CD4-positive, alpha-beta T cell treated with Interleukin-17A for 4 hours (primary cell): Measurements from ENCODE around the gene HSD17B1.
A peak's percentile ranks its signal among the peaks of the same experiment; 100 is the strongest.
"Not testable (repeated sequence)": the region's sequence is repeated elsewhere in the genome, so short reads cannot be mapped to it uniquely, and the experiment has no call there.

Experiments
- DNase-seq: peaks from one replicate; pipeline ENCODE4 v3.0.0-alpha.2; 2020; ENCODE audit warnings: mixed read lengths

The HSD17B1 gene

GRCh38 chr17:42526031-42526444 is 26.7 kb upstream of the HSD17B1 start:
- no peak for DNase-seq

DNA sequence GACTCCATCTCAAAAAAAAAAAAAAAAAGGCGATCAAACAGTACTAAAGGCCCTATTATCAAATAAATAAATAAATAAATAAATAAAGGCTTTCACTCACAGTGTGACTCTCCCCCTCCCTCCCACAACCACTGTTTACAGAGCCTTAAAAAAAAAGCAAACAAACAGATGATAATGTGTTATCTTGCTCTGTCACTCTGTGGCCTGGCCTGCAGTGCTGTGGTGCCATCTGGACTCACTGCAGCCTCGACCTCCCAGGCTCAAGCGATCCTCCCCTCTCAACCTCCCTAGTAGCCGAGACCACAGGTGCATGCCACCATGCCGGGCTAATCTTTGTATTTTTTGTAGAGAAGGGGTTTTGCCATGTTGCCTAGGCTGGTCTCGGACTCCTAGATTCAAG is 24.8 kb upstream of the HSD17B1 start:
- no peak for DNase-seq

DNA sequence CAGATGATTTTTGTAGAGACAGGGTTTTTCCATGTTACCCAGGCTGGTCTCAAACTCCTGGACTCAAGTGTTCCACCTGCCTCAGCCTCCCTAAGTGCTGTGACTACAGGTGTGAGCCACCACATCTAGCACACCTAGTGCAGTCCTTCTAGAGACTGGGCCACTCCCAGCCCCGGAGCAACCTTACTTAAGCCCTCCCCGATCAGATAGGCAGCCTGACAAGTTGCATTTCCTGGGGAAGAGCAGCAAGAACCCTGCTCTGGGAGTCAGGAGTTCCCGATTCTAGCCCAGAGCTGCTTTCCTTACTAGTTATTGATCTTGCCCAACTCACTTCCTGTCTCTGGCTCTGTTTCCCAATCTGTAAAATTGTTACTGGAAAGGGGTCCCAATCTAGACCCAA is 23.7 kb upstream of the HSD17B1 start:
- DNase-seq = no peak

DNA sequence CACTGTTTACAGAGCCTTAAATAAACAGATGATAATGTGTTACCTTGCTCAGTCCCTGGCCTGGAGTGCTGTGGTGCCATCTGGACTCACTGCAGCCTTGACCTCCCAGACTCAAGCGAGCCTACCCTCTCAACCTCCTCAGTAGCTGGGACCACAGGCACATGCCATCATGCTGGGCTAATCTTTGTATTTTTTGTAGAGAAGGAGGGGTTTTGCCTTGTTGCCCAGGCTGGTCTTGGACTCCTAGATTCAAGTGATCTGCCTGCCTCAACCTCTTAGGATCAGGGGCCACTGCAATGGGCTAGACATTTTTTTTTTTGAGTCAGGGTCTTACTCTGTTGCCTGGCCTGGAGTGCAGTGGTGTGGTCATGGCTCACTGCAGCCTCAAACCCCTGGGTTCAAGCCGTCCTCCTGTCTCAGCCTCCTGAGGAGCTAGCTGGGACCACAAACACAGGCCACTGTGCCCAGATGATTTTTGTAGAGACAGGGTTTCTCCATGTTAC is 21.7 kb upstream of the HSD17B1 start:
- no peak for DNase-seq

GRCh38 chr17:42531455-42532354 is 21.0 kb upstream of the HSD17B1 start:
- DNase-seq = peak; percentile 73

DNA sequence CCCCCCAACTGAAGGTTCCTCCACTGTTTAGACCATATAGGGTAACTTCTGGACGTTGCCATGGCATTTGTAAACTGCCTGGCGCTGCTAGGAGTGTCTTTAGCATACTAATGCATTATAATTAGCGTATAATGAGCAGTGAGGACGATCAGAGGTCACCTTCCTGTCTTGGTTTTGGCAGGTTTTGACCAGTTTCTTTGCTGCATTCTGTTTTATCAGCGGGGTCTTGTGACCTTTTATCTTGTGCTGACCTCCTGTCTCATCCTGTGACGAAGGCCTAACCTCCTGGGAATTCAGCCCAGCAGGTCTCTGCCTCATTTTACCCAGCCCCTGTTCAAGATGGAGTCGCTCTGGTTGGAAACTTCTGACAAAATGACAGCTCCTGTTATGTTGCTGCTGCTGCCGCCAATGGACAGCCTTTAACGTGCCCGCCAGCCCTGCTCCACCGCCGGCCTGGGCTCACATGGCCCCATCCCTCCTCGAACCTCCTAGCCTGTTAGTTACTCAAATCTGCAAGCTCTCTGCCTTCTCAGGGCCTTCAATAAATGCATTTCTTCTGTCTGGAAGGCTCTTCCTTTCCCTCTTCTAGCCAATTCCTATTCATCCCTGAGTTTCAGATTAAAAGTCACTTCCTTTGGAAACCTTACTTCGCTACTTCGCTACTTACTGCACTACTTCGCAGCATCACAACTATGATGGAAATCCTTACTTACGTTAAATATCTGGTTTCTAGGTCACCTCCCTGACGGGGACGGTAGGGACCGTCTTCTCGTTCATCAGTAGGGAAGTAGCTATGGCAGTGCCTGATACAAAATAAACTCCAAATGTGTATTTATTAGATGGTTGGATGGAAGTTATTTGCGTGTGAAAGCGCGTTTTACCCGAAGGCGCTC is 17.3 kb upstream of the HSD17B1 start:
- no peak for DNase-seq

DNA sequence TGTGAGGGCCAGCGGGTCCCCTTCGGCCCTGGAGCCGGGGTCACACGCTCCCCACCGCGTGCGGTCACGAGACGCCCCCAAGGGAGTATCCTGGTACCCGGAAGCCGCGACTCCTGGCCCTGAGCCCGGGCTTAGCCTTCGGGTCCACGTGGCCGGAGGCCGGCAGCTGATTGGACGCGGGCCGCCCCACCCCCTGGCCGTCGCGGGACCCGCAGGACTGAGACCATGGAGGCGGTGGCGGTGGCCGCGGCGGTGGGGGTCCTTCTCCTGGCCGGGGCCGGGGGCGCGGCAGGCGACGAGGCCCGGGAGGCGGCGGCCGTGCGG is 16.7 kb upstream of the HSD17B1 start, which contains the start of gene NAGLU:
Gene NAGLU (plus strand): TSS at position 194 of the 324 bp plus-strand sequence. CDS start 32 bp downstream, at position 226.
- peak; percentile 86 for DNase-seq

DNA sequence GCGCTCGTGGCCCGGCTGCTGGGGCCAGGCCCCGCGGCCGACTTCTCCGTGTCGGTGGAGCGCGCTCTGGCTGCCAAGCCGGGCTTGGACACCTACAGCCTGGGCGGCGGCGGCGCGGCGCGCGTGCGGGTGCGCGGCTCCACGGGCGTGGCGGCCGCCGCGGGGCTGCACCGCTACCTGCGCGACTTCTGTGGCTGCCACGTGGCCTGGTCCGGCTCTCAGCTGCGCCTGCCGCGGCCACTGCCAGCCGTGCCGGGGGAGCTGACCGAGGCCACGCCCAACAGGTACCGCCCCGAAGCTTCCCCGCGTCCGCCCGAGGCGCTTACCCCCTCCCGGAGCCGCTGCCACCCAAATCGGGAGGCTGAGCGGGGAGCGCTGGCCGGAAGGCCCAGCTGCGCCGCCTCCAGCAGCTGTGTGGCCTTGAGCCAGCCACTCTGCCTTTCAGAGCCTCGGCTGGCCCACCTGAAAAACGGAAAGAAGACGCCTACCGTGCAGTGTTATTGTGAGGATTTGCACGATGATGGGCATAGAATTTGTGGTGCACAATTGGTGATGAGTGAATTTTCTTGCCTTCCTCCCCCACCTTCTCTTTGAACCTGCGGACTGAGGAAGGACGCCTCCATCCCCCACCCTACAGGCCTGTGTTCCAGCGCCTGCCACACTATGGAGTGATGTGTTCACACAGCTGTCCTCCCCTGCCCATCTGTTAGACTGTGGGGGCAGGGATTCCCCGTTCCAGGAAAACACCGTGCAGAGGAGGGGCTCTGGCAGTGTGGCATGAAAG is 16.2 kb upstream of the HSD17B1 start:
- DNase-seq = peak; percentile 84

DNA sequence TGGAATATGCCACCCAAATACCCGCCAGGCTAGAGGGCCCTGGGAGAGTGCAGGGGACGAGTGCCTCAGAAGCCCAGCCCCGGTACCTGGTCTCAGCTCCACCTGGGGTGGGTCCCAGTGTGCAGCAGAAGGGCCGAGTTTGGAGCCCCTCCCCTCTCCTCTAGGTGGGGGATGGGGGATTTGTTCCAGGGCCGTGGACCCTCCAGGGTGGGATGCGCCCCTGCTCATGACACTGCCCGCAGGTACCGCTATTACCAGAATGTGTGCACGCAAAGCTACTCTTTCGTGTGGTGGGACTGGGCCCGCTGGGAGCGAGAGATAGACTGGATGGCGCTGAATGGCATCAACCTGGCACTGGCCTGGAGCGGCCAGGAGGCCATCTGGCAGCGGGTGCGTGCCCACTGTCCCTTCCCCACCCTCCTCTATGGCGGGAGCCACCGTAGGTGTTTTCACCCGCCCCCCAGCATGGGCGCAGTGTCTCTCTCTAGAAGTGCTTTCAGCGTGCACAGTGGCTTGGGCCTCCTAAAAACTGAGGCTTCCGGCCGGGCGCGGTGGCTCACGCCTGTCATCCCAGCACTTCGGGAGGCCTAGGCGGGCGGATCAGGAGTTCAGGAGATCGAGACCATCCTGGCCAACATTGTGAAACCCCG is 15.4 kb upstream of the HSD17B1 start:
- DNase-seq = no peak

DNA sequence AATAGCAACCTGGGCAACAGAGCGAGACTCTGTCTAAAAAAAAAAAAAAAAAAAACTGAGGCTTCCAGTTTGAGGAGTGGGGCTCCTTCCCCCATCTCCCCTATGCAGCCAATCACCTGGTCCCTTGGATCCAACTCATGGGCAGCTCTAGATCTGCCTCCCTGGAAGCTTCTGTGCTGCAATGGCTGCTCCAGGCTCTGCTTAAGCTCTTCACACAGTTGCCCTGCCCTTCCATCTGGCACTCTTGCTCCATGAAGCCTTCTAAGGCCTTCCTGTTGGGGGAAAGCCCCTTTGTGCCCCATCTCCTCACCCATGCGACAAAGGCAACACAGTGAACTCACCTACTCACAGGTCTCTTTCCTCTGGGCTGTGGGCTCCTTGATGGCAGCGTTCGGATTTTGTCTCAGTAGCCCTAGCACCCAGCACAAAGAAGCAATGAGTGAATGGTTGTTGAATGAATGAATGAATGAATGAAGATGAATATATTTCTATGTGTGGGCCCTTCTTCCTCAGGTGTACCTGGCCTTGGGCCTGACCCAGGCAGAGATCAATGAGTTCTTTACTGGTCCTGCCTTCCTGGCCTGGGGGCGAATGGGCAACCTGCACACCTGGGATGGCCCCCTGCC is 14.8 kb upstream of the HSD17B1 start:
- DNase-seq = no peak

GRCh38 chr17:42538482-42538881 is 14.2 kb upstream of the HSD17B1 start:
- DNase-seq = no peak

GRCh38 chr17:42540558-42540957 is 12.2 kb upstream of the HSD17B1 start:
- not testable (repeated sequence) for DNase-seq

GRCh38 chr17:42541041-42541833 is 11.5 kb upstream of the HSD17B1 start:
- DNase-seq = peak; percentile 59

DNA sequence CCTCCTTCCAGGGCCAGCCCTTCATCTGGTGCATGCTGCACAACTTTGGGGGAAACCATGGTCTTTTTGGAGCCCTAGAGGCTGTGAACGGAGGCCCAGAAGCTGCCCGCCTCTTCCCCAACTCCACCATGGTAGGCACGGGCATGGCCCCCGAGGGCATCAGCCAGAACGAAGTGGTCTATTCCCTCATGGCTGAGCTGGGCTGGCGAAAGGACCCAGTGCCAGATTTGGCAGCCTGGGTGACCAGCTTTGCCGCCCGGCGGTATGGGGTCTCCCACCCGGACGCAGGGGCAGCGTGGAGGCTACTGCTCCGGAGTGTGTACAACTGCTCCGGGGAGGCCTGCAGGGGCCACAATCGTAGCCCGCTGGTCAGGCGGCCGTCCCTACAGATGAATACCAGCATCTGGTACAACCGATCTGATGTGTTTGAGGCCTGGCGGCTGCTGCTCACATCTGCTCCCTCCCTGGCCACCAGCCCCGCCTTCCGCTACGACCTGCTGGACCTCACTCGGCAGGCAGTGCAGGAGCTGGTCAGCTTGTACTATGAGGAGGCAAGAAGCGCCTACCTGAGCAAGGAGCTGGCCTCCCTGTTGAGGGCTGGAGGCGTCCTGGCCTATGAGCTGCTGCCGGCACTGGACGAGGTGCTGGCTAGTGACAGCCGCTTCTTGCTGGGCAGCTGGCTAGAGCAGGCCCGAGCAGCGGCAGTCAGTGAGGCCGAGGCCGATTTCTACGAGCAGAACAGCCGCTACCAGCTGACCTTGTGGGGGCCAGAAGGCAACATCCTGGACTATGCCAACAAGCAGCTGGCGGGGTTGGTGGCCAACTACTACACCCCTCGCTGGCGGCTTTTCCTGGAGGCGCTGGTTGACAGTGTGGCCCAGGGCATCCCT is 9.3 kb upstream of the HSD17B1 start:
- no peak for DNase-seq

- DNase-seq = no peak
These were observed 7.8 kb upstream of the HSD17B1 start for GRCh38 chr17:42544874-42545283.

DNA sequence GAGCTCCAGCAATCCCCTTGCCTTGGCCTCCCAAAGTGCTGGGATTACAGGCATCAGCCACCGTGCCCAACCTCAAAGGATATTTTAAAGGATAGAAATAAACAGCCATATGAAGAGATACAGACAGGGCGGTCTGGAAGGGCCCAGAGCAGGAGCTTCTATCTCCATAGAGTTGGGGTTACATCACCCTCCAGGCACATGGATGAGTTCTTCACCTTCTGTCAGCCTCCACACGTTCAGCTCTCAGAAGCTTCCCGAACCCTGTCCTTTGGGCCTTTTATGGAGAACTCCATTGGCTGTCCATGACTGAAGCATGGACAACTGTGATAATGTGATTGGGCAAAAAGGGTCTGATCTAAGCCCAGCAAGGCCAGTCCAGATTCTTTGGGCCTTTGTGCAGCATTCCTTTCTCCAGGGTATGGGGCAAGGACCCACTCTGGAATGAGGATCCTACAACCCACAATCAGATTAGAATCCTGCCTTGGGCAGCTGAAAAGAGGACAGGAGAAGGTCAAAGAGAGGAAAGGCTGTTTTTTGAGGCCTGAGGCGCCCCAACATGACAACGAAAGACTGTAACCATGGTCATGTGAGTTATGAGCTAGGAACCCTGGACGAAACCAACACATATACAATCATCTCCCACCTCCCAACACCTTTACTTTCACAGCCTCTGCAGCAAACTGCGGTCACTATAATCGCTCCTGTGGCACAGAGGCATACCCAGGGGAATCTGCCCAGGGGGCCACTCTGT is 6.8 kb upstream of the HSD17B1 start:
- not testable (repeated sequence) for DNase-seq

DNA sequence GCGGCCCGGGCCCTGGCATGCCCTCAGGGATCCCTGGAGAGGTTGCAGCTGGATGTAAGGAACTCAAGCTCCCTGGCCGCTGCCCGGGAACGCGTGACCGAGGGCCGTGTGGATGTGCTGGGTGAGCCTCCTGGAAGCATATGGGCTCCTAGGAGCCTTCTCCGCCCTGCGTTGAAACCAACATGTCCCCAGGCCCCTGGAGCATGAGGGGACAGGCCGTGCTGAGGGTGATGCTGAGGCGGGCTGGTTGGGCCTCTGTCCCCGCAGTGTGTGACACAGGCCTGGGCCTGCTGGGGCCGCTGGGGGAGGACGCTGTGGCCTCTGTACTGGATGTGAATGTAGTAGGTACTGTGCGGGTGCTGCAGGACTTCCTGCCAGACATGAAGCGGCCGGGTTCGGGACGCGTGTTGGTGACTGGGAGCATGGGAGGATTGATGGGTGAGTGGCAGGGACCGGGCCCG is 5.7 kb upstream of the HSD17B1 start:
- DNase-seq = no peak

- DNase-seq = no peak
These were observed 5.0 kb upstream of the HSD17B1 start for GRCh38 chr17:42547698-42548069.
